GM08714 (cell line): ENCODE measurements around the gene LRP11.

Experiments
- H3K4me3 ChIP-seq: fragments of 200-500 bp; sonication (Bioruptor generic); 2 replicates; pipeline ENCODE4 v1.5.1; 2014; ENCODE audit warnings: mild to moderate bottlenecking, low read length, inconsistent platforms
- ZNF274 ChIP-seq: IDR thresholded peaks from 2 replicates; pipeline ENCODE4 v1.6.1; 2012; ENCODE audit warnings: mild to moderate bottlenecking, low read depth, low read length

Gene LRP11

DNA sequence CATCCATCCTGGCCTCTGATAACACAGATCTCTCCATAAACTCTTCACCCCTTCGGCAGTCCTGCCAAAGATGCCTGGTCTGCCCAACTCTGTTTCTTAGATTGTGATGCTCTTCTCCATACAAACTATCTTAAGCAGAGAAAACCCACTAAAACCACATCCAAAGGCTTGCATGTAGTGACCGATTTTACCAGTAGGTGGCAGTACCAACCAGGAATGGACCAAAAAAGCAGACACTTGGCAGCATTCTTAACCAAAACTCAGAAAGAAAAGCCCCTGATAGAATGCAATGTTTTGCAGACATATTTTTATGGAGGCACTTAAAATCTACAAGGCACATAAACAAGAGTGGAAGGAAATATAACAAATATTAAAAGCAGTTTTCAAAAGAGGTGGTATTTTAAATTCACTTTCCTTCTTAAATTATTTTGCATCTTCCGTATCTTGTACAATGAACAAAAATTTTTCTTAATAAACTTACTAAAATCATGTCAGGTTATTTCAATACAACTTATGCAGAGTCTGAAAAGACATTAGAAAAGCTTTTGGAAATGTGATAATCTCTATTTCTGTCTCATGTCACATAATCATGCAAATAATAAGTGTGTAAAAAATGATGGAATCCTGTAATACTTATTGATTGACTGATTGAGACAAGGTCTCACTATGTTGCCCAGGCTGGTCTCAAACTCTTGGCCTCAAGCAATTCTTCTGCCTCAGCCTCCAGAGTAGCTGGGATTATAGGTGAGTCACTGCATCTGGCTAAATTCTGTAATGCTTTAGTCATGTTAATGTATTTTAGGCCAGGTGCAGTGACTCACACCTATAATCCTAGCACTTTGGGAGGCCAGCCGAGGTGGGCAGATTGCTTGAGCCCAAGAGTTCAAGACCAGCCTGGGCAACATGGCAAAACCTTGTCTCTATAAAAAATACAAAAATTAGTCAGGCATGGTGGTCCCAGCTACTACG is 29.4 kb downstream of the LRP11 start:
- TF ChIP-seq ZNF274, result no peak
- H3K4me3 ChIP-seq, result no peak overlapping the region

DNA sequence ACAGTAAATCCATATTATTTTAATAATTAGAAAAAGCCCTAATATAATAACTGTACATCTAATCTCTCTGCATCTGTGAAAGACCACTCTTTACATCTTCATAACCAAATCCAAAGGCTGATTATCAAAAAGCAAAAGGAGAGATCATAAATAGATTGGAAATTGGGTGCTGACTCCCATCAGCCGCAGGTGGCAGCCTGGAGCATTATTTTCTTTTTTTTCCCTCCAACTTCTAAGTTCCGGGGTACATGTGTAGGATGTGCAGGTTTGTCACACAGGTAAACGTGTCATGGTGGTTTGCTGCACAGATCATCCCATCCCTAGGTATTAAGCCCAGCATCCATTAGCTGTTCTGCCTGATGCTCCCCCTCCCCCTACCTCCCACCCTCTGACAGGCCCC is 30.5 kb downstream of the LRP11 start:
- TF ChIP-seq ZNF274, result no peak
- no peak overlapping the region for H3K4me3 ChIP-seq

DNA sequence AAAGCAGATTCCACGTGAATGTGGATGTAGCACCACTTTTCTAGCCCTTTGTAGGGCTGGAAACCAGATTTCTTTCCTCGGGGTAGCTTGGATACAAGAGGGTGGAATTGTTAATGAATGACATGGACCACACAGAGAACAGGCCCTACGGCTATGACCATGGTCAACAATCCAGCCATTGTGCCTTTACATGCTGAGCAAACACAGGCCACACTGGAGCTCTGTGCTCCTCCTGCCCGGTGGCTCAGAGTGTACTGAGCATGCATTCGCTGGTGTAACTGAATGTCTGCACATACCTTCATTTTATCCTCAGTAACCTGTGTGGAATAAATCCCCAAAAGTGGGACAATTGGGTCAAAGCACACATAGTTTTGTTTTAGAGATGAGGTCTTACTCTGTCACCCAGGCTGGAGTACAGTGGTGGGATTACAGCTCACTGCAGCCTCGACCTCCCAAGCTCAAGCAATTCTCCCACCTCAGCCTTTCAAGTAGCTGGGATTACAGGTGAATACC is 32.8 kb downstream of the LRP11 start:
- no peak for TF ChIP-seq ZNF274
- H3K4me3 ChIP-seq, result no peak overlapping the region

DNA sequence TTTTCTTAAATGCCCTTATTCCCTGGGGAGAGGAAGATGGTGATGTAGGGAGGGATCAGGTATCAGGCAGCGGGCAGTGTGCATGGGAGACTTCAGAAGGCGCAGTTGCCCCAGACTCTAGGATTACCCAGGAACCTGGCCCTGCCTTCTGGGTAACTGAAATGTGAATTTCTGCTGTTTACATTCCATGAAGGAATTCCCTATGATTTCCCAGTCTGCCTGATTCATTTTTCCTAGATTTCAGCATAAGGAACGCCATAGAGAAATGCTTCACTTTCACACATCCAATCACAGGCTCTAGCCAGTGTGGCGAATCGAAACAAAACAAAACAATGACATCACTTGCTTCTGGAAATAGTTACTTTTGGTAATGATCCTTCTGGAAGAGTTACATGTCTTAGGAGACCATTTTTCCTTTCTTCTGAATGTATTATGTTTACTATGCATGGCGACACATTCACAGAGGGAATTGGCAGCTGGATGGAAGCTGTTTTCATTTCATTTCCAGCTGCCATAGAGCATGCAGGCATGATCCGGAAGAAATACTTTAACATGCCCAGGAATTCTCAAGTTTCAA is 33.3 kb downstream of the LRP11 start:
- no peak overlapping the region for H3K4me3 ChIP-seq
- TF ChIP-seq ZNF274, result no peak

DNA sequence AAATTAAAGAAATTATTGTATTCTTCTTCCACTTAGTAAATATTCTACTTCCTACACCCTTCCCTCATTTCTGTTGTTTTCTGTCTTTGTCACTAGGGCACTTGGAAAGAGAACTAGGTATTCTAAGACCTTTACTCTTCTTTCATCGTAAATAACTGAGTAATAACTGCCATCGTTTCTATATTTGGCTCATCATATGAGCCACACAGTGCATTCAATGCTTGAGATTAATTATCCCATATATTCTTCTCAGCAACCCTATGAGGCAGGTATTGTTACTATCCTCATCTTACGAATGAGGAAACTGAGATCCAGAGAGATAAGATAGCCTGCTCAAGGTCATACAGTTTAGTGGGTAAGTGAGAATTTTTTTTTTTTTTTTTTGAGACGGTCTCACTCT is 38.9 kb downstream of the LRP11 start:
- no peak for TF ChIP-seq ZNF274
- H3K4me3 ChIP-seq, result no peak overlapping the region

DNA sequence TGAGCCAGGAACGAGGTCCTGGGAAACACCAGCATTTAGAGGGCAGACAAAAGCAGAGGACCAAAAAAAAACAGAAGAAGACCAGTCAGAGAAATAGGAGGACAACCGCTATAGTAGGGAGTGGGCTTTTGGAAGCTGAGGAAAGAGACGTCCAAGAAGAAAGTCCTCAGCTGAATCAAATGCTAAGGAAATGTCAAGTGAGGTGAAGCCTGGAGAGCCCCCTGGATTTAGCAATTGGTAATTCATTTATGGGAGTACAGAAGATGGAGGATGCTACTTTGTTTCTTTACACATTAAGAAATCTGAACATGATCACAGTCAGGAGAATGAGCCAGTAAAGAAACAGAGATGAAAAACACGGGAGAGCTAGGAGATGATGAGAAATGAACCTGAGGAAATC is 41.1 kb downstream of the LRP11 start:
- no peak overlapping the region for H3K4me3 ChIP-seq

DNA sequence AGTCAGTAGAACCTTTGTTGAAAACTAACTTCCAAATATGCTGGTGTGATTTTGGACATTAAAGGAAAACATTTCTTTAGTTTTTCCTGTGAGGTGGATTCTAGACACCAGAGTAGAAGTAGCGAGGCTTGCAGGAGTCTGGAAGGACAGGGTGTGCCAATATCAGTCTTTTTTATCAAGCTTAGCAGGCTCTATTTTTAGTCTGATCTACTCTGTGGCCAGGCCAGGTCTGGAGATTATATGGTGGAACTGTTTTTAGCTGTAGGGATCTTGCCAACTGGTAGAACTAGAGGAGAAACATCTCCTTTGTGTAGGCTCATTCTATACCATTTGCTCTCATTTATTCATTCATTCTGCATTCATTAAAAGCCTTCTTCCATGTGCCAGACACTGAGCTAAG is 42.7 kb downstream of the LRP11 start:
- TF ChIP-seq ZNF274, result no peak
- no peak overlapping the region for H3K4me3 ChIP-seq

More for the DNA sequence above, 41.1 kb downstream of the LRP11 start:
- TF ChIP-seq ZNF274, result no peak

DNA sequence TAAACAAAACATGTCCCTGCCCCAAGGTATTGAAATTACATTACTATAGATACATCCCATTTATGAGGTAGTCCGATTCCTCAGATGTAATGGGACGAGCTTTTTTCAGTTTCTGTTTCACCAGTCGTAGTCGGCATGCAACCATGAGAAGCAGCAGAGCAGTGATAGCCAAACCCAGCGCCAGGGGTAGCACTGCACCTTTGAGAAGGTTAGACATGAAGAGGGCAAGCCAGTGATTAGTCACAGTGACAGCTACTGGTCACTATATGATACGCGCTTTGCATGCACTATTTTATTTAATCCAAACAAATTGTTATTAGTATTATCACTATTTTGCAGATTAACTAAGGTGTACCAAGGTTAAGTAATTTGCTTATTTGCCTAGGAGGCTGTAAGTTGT is 43.7 kb downstream of the LRP11 start:
- no peak for TF ChIP-seq ZNF274

DNA sequence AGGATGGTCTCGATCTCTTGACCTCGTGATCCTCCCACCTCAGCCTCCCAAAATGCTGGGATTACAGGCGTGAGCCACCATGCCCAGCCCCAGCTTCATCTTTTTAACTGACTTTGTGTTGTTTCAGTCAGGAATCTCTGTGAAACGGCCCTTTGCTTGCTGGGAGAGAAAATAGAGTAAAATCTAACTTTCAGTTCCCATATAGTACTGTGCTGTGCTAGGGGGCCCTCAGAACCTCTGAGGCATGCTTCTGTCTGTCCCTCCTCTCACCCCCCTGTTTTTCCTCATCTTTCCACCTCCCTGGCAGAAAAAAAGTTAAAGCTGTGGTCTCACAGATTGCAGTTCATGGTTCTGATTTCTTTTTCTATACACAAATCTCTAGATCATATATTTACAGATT is 48.4 kb downstream of the LRP11 start:
- H3K4me3 ChIP-seq, result no peak overlapping the region
- TF ChIP-seq ZNF274, result no peak

More for the DNA sequence above, 43.7 kb downstream of the LRP11 start:
- no peak overlapping the region for H3K4me3 ChIP-seq

DNA sequence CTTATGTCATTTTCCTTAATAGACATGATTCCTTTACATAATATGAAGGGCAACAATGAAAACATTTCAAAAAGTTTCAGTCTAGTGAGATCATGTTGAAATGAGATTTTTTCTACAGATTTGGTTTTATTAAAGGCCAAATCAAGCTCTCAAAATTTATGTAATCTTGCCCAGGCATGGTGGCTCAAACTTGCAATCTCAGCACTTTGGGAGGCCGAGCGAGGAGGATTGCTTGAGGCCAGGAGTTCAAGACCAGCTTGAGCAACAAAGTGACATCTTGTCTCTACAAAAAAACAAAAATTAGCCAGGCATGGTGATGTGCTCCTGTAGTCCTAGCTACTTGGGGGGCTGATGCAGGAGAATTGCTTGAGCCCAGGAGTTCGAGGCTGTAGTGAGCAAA is 50.8 kb downstream of the LRP11 start:
- no peak overlapping the region for H3K4me3 ChIP-seq
- no peak for TF ChIP-seq ZNF274

DNA sequence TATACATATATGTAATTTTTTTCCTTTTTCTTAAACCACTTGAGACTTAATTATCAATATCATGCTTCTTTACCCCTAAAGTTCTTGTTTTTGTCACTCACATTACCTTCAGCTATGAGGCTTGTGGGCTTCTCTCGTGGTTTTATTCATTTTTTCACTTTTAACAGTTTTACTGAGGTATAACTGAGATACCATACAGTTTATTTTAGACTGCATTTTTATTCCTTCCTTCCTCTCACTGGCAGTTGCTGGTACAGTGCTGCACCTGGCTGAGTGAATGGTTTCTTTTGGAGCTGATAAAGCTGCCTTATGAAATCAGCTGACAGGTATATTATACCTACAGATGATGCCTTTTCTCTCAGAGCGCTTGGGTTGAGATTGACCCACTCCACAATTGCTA is 54.4 kb downstream of the LRP11 start:
- no peak overlapping the region for H3K4me3 ChIP-seq
- no peak for TF ChIP-seq ZNF274

DNA sequence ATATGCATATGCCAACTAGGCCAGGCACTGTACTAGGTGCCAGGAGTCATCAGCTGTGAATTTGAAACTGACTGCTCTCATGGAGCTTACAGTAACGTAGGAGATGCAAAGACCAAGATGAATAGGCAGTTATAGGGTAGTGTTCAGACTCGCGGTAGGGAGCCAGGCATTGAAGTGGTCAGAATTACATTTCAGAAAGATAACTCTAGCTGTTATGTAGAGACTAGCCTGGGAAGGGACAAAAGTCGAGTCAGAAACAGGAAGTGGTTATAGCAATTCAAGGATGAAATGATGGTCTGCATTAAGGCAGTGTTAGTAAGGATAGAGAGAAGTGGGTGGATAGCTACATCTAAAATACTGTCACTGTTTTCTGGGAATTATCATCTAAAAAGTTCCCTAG is 58.0 kb downstream of the LRP11 start:
- H3K4me3 ChIP-seq, result no peak overlapping the region
- no peak for TF ChIP-seq ZNF274

DNA sequence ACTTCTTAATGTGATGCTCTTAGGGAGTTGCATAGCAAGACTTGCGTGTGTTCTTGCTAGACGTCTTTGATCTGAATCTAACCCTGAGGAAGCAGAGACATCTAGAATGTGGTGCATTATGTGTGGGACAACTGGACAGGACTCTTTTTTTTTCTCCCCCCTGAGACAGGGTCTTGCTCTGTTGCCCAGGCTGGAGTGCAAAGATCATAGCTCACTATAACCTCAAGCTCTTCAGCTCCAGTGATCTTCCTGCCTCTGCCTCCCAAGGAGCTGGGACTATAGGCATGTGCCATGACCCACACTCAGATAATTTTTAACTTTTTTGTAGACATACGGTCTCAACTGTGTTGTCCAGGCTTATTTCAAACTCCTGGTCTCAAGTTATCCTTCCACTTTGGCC is 80.6 kb downstream of the LRP11 start:
- H3K4me3 ChIP-seq, result no peak overlapping the region
- no peak for TF ChIP-seq ZNF274

DNA sequence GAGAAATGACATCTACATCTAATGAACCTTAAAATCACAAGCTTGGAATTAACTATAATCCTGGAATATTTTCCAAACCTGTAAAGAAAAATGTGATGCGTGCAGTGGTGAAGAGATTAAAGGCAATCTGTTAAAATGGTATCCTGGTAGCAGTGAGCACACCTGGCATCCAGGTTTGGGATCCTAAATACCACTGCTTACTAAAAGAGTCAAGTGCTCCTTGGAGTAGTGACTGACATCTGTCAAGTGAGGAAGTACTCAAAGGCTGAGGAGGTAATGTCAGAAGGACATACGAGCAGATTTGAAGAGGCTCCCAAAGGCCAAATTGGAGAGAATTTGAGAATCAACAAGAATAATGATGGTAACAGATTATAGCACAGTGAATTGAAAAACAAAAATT is 81.8 kb downstream of the LRP11 start:
- H3K4me3 ChIP-seq, result no peak overlapping the region
- no peak for TF ChIP-seq ZNF274

DNA sequence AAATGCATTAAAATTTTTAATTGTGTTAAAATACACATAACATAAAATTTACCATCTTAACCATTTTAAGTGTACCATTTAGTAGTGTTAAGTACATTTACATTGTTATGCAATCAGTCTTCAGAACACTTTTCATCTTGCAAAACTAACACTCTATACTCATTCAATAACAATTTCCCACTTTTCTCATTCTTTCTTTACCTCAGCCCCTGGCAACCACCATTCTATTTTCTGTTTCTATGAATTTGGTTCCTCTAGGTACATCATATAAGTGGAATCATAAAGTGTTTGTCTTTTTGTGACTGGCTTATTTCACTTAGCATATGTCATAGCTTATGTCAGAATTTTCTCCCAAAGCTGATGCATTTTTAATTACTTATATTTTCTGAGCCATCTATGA is 82.4 kb downstream of the LRP11 start:
- no peak for TF ChIP-seq ZNF274
- H3K4me3 ChIP-seq, result no peak overlapping the region
